Measurements from ENCODE around the gene ENTHD1.

Gene ENTHD1

DNA sequence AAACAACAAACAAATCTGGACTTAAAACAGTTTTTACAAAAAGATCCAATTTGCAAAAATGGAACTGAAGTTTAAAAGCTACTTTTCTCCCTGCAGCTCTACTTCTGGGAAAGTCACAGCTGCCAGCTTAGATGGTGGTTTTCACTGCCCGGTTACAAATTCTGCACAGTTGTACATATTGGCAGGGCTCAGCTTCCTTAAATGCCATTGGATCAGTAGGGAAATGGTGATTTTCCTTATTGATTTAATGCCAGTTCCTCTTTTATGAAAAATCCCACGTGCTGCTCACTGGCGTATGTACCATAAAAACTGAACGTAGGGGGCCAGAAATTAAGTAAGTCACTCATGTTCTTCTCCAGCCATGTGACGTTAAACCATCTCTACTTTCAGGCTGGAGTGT lies 30.1 kb upstream of the ENTHD1 start:
- Histone ChIP-seq H3K27me3 (ENCODE audit: insufficient read depth, low read length) (no peaks in the 10 kb centered on the region), H3K79me2 (ENCODE audit: insufficient read depth, low read length) (no peaks in the 10 kb centered on the region)

GRCh38 chr22:39920134-39920743 lies 26.7 kb upstream of the ENTHD1 start:
- no peak for TF ChIP-seq EZH2 (IDR thresholded peaks at IDR 0.05; ENCODE audit: borderline replicate concordance, low read length)
- TF ChIP-seq, protein P1, sequence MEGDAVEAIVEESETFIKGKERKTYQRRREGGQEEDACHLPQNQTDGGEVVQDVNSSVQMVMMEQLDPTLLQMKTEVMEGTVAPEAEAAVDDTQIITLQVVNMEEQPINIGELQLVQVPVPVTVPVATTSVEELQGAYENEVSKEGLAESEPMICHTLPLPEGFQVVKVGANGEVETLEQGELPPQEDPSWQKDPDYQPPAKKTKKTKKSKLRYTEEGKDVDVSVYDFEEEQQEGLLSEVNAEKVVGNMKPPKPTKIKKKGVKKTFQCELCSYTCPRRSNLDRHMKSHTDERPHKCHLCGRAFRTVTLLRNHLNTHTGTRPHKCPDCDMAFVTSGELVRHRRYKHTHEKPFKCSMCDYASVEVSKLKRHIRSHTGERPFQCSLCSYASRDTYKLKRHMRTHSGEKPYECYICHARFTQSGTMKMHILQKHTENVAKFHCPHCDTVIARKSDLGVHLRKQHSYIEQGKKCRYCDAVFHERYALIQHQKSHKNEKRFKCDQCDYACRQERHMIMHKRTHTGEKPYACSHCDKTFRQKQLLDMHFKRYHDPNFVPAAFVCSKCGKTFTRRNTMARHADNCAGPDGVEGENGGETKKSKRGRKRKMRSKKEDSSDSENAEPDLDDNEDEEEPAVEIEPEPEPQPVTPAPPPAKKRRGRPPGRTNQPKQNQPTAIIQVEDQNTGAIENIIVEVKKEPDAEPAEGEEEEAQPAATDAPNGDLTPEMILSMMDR (IDR thresholded peaks at IDR 0.05; ENCODE audit: low read length), result no peak
- no peak overlapping the region for H3K4me3 ChIP-seq (ENCODE audit: low read depth, low read length, poor library complexity, severe bottlenecking)
- H3K27ac ChIP-seq (ENCODE audit: low read depth, low read length, poor library complexity, severe bottlenecking), result no peak overlapping the region
- H3K79me2 ChIP-seq (ENCODE audit: insufficient read depth, low read length), result no peaks in the 10 kb centered on the region
- H2AFZ ChIP-seq (ENCODE audit: low read length), result no peak overlapping the region
- H3K9ac ChIP-seq (ENCODE audit: low read length), result no peak overlapping the region
- no peaks in the 10 kb centered on the region for H3K27me3 ChIP-seq (ENCODE audit: insufficient read depth, low read length)
- no peaks in the 10 kb centered on the region for H3K9me2 ChIP-seq (ENCODE audit: low read depth, low read length)
- H3K4me1 ChIP-seq (ENCODE audit: insufficient read depth, low read length, severe bottlenecking), result no peaks in the 10 kb centered on the region
- H3K4me2 ChIP-seq (ENCODE audit: low read length), result no peak overlapping the region
- H3K9me3 ChIP-seq (ENCODE audit: low read length), result no peaks in the 10 kb centered on the region
- no peaks in the 10 kb centered on the region for H4K20me1 ChIP-seq (ENCODE audit: insufficient read depth, low read length)
- no peaks in the 10 kb centered on the region for H3K36me3 ChIP-seq (ENCODE audit: insufficient read depth, low read length)
- no peaks in the 10 kb centered on the region for H3F3A ChIP-seq (ENCODE audit: insufficient read depth, low read length)

More for the DNA sequence above, 30.1 kb upstream of the ENTHD1 start:
- Histone ChIP-seq H3K9me2 (ENCODE audit: low read depth, low read length) (no peaks in the 10 kb centered on the region), H3K27ac (ENCODE audit: low read depth, low read length, poor library complexity, severe bottlenecking) (no peak overlapping the region), H2AFZ (ENCODE audit: low read length) (no peak overlapping the region), H3F3A (ENCODE audit: insufficient read depth, low read length) (no peaks in the 10 kb centered on the region), H3K9ac (ENCODE audit: low read length) (no peak overlapping the region), H3K9me3 (ENCODE audit: low read length) (no peaks in the 10 kb centered on the region), H3K36me3 (ENCODE audit: insufficient read depth, low read length) (no peaks in the 10 kb centered on the region), H3K4me1 (ENCODE audit: insufficient read depth, low read length, severe bottlenecking) (no peaks in the 10 kb centered on the region), H4K20me1 (ENCODE audit: insufficient read depth, low read length) (no peaks in the 10 kb centered on the region), H3K4me3 (ENCODE audit: low read depth, low read length, poor library complexity, severe bottlenecking) (no peak overlapping the region), H3K4me2 (ENCODE audit: low read length) (no peak overlapping the region)
- no peak for TF ChIP-seq EZH2 (IDR thresholded peaks at IDR 0.05; ENCODE audit: borderline replicate concordance, low read length)

- H2AFZ ChIP-seq (ENCODE audit: low read length), result no peak overlapping the region
- no peaks in the 10 kb centered on the region for H3K36me3 ChIP-seq (ENCODE audit: insufficient read depth, low read length)
- H3K4me2 ChIP-seq (ENCODE audit: low read length), result no peak overlapping the region
- no peak overlapping the region for H3K27ac ChIP-seq (ENCODE audit: low read depth, low read length, poor library complexity, severe bottlenecking)
- H3K4me3 ChIP-seq (ENCODE audit: low read depth, low read length, poor library complexity, severe bottlenecking), result no peak overlapping the region
- H3K9me2 ChIP-seq (ENCODE audit: low read depth, low read length), result no peaks in the 10 kb centered on the region
- TF ChIP-seq, protein P1 (IDR thresholded peaks at IDR 0.05; ENCODE audit: low read length), result no peak
- no peak for TF ChIP-seq EZH2 (IDR thresholded peaks at IDR 0.05; ENCODE audit: borderline replicate concordance, low read length)
- H3K27me3 ChIP-seq (ENCODE audit: insufficient read depth, low read length), result no peaks in the 10 kb centered on the region
- no peaks in the 10 kb centered on the region for H3K9me3 ChIP-seq (ENCODE audit: low read length)
- H3K9ac ChIP-seq (ENCODE audit: low read length), result no peak overlapping the region
- no peaks in the 10 kb centered on the region for H3K79me2 ChIP-seq (ENCODE audit: insufficient read depth, low read length)
- H3F3A ChIP-seq (ENCODE audit: insufficient read depth, low read length), result no peaks in the 10 kb centered on the region
- no peaks in the 10 kb centered on the region for H3K4me1 ChIP-seq (ENCODE audit: insufficient read depth, low read length, severe bottlenecking)
- no peaks in the 10 kb centered on the region for H4K20me1 ChIP-seq (ENCODE audit: insufficient read depth, low read length)
Observed at GRCh38 chr22:39917776-39918495, 24.4 kb upstream of the ENTHD1 start.
